ENCODE measurements around the gene AXIN2. TPM values are rescaled to one million over a fixed set of nuclear protein-coding genes. Genes with fewer than 3 reads are reported as not detected.

The AXIN2 gene
- total RNA-seq, 1 experiment from 2014 or later = 168 TPM

DNA sequence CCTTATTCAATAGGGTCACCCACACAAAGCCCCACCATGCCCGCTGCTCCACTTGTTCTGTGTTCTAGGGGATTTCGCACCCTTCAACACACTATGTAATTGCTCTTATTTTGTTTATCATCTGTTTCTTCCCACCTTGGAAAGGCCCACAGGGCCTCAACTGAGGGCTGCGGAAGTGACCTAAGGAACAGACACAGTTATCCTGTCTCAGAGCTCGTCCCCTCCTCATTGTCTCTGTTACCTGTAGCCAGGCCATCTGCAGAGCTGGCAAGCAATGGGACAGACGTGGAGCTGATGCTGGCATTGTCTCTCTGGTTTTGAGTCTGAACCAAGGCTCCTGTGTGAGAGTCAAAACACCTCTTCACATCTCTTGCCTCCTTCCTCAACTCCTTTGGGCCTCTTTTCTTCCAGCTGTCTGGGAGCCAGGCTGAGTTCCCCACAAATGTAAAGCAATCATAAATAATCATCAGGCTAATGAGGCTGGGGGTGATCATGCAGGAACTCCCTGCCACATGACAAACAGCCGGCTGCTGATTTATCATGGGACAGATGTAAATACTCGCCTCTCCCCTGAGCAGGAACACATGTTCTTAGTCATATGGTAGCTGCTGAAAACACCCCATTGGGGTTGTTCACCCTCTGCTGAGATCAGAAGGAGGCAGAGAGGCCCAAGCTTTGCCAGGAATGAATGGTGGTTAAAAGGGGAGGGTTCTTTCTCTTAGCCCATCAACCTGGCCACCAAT is 71.9 kb downstream of the AXIN2 start:
- intact Hi-C loops (cut with micrococcal nuclease; ENCODE audit: unreplicated experiment) = no loop called here
- Histone ChIP-seq H3K4me1 (no peaks in the 10 kb centered on the region), H3K27me3 (replicated peaks; ENCODE audit: control insufficient read depth, insufficient read depth, low read length) (no peaks in the 10 kb centered on the region), H3K9me3 (no peaks in the 10 kb centered on the region), H3K36me3 (ENCODE audit: control insufficient read depth, insufficient read depth, low read length) (no peaks in the 10 kb centered on the region), H3K4me3 (ENCODE audit: low read depth, low read length) (no peak overlapping the region)
- Mint-ChIP-seq H3K27me3 (ENCODE audit: insufficient read depth, unreplicated experiment) (no peaks in the 10 kb centered on the region), H3K9me3 (ENCODE audit: unreplicated experiment) (peaks cover 14% of the 10 kb centered on the region), H3K4me1 (ENCODE audit: low read depth, unreplicated experiment) (no peaks in the 10 kb centered on the region), H3K36me3 (ENCODE audit: insufficient read depth, unreplicated experiment) (no peaks in the 10 kb centered on the region), H3K4me3 (ENCODE audit: unreplicated experiment) (no peak overlapping the region), H3K27ac (ENCODE audit: unreplicated experiment) (no peak overlapping the region)
- BruUV-seq (replicated peaks) = no TSS peak
- TF ChIP-seq, protein P1, sequence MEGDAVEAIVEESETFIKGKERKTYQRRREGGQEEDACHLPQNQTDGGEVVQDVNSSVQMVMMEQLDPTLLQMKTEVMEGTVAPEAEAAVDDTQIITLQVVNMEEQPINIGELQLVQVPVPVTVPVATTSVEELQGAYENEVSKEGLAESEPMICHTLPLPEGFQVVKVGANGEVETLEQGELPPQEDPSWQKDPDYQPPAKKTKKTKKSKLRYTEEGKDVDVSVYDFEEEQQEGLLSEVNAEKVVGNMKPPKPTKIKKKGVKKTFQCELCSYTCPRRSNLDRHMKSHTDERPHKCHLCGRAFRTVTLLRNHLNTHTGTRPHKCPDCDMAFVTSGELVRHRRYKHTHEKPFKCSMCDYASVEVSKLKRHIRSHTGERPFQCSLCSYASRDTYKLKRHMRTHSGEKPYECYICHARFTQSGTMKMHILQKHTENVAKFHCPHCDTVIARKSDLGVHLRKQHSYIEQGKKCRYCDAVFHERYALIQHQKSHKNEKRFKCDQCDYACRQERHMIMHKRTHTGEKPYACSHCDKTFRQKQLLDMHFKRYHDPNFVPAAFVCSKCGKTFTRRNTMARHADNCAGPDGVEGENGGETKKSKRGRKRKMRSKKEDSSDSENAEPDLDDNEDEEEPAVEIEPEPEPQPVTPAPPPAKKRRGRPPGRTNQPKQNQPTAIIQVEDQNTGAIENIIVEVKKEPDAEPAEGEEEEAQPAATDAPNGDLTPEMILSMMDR (IDR thresholded peaks at IDR 0.05; ENCODE audit: insufficient read depth in 1 of 2, low read depth in 1 of 2, low read length in 1 of 2, severe bottlenecking in 1 of 2, unreplicated experiment in 1 of 2) = no peak
- POLR2A ChIA-PET = no interaction called here
- DNase-seq = no peak
- CTCF ChIA-PET = no interaction called here

DNA sequence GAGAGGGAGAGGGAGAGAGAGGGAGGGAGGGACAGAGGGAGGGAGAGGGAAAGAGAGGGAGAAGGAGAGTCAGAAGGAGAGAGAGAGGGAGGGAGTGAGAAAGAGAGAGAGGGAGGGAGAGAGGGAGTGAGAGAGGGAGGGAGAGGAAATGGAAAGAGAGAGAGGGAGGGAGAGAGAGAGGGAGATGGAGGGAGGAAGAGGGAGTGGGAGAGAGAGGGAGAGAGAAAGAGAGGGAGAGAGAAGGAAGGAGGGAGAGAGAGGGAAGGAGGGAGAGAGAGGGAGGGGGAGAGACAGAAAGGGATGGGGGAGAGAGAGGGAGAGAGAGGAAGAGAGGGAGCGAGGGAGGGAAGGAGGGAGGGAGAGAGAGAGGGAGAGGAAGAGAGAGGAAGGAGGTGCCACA is 72.8 kb downstream of the AXIN2 start:
- no peak overlapping the region for H3K4me3 Mint-ChIP-seq (ENCODE audit: unreplicated experiment)
- BruUV-seq (replicated peaks) = no TSS peak
- no peaks in the 10 kb centered on the region for H3K27me3 ChIP-seq (replicated peaks; ENCODE audit: control insufficient read depth, insufficient read depth, low read length)
- no peaks in the 10 kb centered on the region for H3K27me3 Mint-ChIP-seq (ENCODE audit: insufficient read depth, unreplicated experiment)
- H3K9me3 ChIP-seq = no peaks in the 10 kb centered on the region
- no peaks in the 10 kb centered on the region for H3K4me1 Mint-ChIP-seq (ENCODE audit: low read depth, unreplicated experiment)
- TF ChIP-seq, protein P1 (IDR thresholded peaks at IDR 0.05; ENCODE audit: insufficient read depth in 1 of 2, low read depth in 1 of 2, low read length in 1 of 2, severe bottlenecking in 1 of 2, unreplicated experiment in 1 of 2) = no peak
- no peaks in the 10 kb centered on the region for H3K36me3 Mint-ChIP-seq (ENCODE audit: insufficient read depth, unreplicated experiment)
- CTCF ChIA-PET = no interaction called here
- intact Hi-C loops (cut with micrococcal nuclease; ENCODE audit: unreplicated experiment) = no loop called here
- no peak overlapping the region for H3K4me3 ChIP-seq (ENCODE audit: low read depth, low read length)
- no peaks in the 10 kb centered on the region for H3K4me1 ChIP-seq
- no peak overlapping the region for H3K27ac Mint-ChIP-seq (ENCODE audit: unreplicated experiment)
- no peak for DNase-seq
- POLR2A ChIA-PET = no interaction called here
- no peaks in the 10 kb centered on the region for H3K36me3 ChIP-seq (ENCODE audit: control insufficient read depth, insufficient read depth, low read length)
- H3K9me3 Mint-ChIP-seq (ENCODE audit: unreplicated experiment) = peaks cover 14% of the 10 kb centered on the region

DNA sequence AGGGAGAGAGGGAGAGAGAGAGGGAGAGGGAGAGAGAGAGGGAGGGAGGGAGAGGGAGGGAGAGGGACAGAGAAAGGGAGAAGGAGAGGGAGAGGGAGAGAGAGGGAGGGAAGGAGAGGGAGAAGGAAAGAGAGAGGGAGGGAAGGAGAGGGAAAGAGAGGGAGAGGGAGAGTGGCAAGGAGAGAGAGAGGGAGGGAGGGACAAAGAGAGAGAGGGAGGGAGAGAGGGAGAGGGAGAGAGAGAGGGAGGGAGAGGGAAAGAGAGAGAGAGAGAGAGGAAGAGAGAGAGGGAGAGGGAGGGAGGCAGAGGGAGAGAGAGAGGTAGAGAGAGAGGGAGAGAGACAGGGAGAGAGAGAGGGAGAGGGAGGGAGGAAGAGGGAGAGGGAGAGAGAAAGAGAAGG is 73.5 kb downstream of the AXIN2 start:
- intact Hi-C loops (cut with micrococcal nuclease; ENCODE audit: unreplicated experiment) = no loop called here
- Histone ChIP-seq H3K4me3 (ENCODE audit: low read depth, low read length) (no peak overlapping the region), H3K4me1 (no peaks in the 10 kb centered on the region), H3K9me3 (no peaks in the 10 kb centered on the region), H3K36me3 (ENCODE audit: control insufficient read depth, insufficient read depth, low read length) (no peaks in the 10 kb centered on the region), H3K27me3 (replicated peaks; ENCODE audit: control insufficient read depth, insufficient read depth, low read length) (no peaks in the 10 kb centered on the region)
- no peak overlapping the region for H3K27ac Mint-ChIP-seq (ENCODE audit: unreplicated experiment)
- H3K9me3 Mint-ChIP-seq (ENCODE audit: unreplicated experiment) = peaks cover 14% of the 10 kb centered on the region
- BruUV-seq (replicated peaks) = no TSS peak
- POLR2A ChIA-PET = no interaction called here
- no peaks in the 10 kb centered on the region for H3K4me1 Mint-ChIP-seq (ENCODE audit: low read depth, unreplicated experiment)
- no peaks in the 10 kb centered on the region for H3K27me3 Mint-ChIP-seq (ENCODE audit: insufficient read depth, unreplicated experiment)
- H3K4me3 Mint-ChIP-seq (ENCODE audit: unreplicated experiment) = no peak overlapping the region
- CTCF ChIA-PET = no interaction called here
- H3K36me3 Mint-ChIP-seq (ENCODE audit: insufficient read depth, unreplicated experiment) = no peaks in the 10 kb centered on the region
- DNase-seq = no peak
- TF ChIP-seq, protein P1 (IDR thresholded peaks at IDR 0.05; ENCODE audit: insufficient read depth in 1 of 2, low read depth in 1 of 2, low read length in 1 of 2, severe bottlenecking in 1 of 2, unreplicated experiment in 1 of 2) = no peak
